ENCODE data around the gene PTPRU.

DNA sequence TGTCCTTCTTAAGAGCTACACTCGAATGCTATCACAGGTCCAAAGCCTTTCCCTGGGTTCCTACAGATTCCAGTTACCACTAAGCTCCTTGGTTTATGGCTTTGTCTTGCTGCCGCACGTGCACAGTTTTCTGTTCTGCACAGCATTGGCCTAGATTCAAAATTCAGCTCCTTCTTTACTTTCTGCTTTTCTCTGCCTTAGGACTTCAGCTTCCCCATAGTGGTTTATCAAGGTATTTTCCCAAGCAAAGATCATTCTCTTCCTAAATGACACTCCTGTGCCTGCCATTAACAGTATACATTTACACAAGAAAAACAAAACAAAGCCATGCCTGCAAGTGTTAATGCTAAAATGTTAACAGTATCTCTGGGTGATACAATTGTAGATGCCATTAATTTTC is 41.8 kb downstream of the PTPRU start:
- TF ChIP-seq EZH2 (IDR thresholded peaks at IDR 0.05; ENCODE audit: low read depth, unreplicated experiment) (no peak), CTCF (conservative IDR thresholded peaks at IDR 0.05; ENCODE audit: low read depth in 2 of 2) (no peak), POLR2AphosphoS5 (IDR thresholded peaks at IDR 0.05; ENCODE audit: low read depth) (no peak)
- TF ChIP-seq, protein P1, sequence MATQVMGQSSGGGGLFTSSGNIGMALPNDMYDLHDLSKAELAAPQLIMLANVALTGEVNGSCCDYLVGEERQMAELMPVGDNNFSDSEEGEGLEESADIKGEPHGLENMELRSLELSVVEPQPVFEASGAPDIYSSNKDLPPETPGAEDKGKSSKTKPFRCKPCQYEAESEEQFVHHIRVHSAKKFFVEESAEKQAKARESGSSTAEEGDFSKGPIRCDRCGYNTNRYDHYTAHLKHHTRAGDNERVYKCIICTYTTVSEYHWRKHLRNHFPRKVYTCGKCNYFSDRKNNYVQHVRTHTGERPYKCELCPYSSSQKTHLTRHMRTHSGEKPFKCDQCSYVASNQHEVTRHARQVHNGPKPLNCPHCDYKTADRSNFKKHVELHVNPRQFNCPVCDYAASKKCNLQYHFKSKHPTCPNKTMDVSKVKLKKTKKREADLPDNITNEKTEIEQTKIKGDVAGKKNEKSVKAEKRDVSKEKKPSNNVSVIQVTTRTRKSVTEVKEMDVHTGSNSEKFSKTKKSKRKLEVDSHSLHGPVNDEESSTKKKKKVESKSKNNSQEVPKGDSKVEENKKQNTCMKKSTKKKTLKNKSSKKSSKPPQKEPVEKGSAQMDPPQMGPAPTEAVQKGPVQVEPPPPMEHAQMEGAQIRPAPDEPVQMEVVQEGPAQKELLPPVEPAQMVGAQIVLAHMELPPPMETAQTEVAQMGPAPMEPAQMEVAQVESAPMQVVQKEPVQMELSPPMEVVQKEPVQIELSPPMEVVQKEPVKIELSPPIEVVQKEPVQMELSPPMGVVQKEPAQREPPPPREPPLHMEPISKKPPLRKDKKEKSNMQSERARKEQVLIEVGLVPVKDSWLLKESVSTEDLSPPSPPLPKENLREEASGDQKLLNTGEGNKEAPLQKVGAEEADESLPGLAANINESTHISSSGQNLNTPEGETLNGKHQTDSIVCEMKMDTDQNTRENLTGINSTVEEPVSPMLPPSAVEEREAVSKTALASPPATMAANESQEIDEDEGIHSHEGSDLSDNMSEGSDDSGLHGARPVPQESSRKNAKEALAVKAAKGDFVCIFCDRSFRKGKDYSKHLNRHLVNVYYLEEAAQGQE (IDR thresholded peaks at IDR 0.05; ENCODE audit: unreplicated experiment), result no peak

Data from GM23338 (cell line).